Naive thymus-derived CD4-positive, alpha-beta T cell (primary cell): ENCODE measurements around the gene SP4. TPM values are rescaled to one million over a fixed set of nuclear protein-coding genes. Genes with fewer than 3 reads are reported as not detected.

Experiments
- ATAC-seq: fragments of 150-1000 bp; cut with Tn5 transposase; 2 replicates; pipeline ENCODE4 v1.10.0; 2021; ENCODE audit warnings: mild to moderate bottlenecking, moderate library complexity
- CTCF ChIA-PET: fragments of 350-600 bp; sonication (Branson Sonifier 250); formaldehyde crosslinking; loops from one replicate; lab custom pipeline; 2021; ENCODE audit warnings: antibody characterized with exemption; lab: Charles Lee
- POLR2A ChIA-PET: fragments of 350-600 bp; sonication (Branson Sonifier 250); formaldehyde crosslinking; loops from one replicate; lab custom pipeline; 2021; ENCODE audit warnings: antibody characterized with exemption, inconsistent platforms; lab: Charles Lee
- DNase-seq, 9 donors: peaks; one replicate each; pipeline versions ENCODE4 v3.0.0 to v3.0.0-alpha.2; 2020 to 2022; ENCODE audit warnings: mixed read lengths in 1 of 9
- H3K27ac ChIP-seq: one replicate; pipeline ENCODE4 v1.7.0; 2013; ENCODE audit warnings: mild to moderate bottlenecking, low read depth, low read length, moderate library complexity
- H3K27me3 ChIP-seq, 2 donors: one replicate each; pipeline ENCODE4 v1.7.0; 2013; ENCODE audit warnings: low read length in 2 of 2, mild to moderate bottlenecking in 2 of 2, moderate library complexity in 2 of 2; ENCODE audit not compliant: control insufficient read depth in 2 of 2, insufficient read depth in 2 of 2
- H3K36me3 ChIP-seq, 3 experiments: 1 replicate in 2 of 3; 2 replicates in 1 of 3; pipeline ENCODE4 v1.7.0; 2013; ENCODE audit warnings: low read length in 3 of 3, mild to moderate bottlenecking in 3 of 3, moderate library complexity in 1 of 3; ENCODE audit not compliant: insufficient read depth in 3 of 3, control insufficient read depth in 2 of 3
- H3K4me1 ChIP-seq, 2 donors: one replicate each; pipeline ENCODE4 v1.7.0; 2013; ENCODE audit warnings: low read length in 2 of 2, mild to moderate bottlenecking in 2 of 2, moderate library complexity in 1 of 2; ENCODE audit not compliant: control insufficient read depth in 2 of 2, insufficient read depth in 2 of 2
- H3K4me3 ChIP-seq: 2 replicates; pipeline ENCODE4 v1.7.0; 2013; ENCODE audit warnings: mild to moderate bottlenecking, low read length
- H3K9me3 ChIP-seq, 3 experiments: 1 replicate in 2 of 3; 2 replicates in 1 of 3; pipeline ENCODE4 v1.7.0; 2013; ENCODE audit warnings: low read length in 3 of 3; ENCODE audit not compliant: control insufficient read depth in 2 of 3
- H3K27ac Mint-ChIP-seq, 9 donors: one replicate each; pipeline ENCODE4 v1.8.0; 2020 to 2022; ENCODE audit warnings: mixed read lengths in 9 of 9, mild to moderate bottlenecking in 8 of 9, moderate library complexity in 5 of 9, inconsistent platforms in 2 of 9
- H3K27me3 Mint-ChIP-seq, 5 donors: one replicate each; pipeline ENCODE4 v1.8.0; 2021 to 2022; ENCODE audit warnings: mixed read lengths in 5 of 5, mild to moderate bottlenecking in 1 of 5
- H3K36me3 Mint-ChIP-seq, 5 donors: one replicate each; pipeline ENCODE4 v1.8.0; 2020 to 2022; ENCODE audit warnings: mixed read lengths in 5 of 5, mild to moderate bottlenecking in 3 of 5, inconsistent platforms in 1 of 5
- H3K4me1 Mint-ChIP-seq, 7 donors: one replicate each; pipeline ENCODE4 v1.8.0; 2020 to 2022; ENCODE audit warnings: mixed read lengths in 7 of 7, mild to moderate bottlenecking in 3 of 7, inconsistent platforms in 1 of 7
- H3K4me3 Mint-ChIP-seq, 10 donors: one replicate each; pipeline ENCODE4 v1.8.0; 2020 to 2022; ENCODE audit warnings: mild to moderate bottlenecking in 10 of 10, mixed read lengths in 10 of 10, moderate library complexity in 6 of 10, inconsistent platforms in 2 of 10
- H3K9me3 Mint-ChIP-seq, 11 donors: one replicate each; pipeline ENCODE4 v1.8.0; 2020 to 2022; ENCODE audit warnings: mixed read lengths in 11 of 11, mild to moderate bottlenecking in 4 of 11, inconsistent platforms in 1 of 11, moderate library complexity in 1 of 11
- intact Hi-C, 2 donors: fragments of 100-400 bp; cut with micrococcal nuclease; formaldehyde crosslinking; loops; one replicate each; pipeline ENCODE4 v1.15.1; 2023
- polyA plus RNA-seq, 2 donors: library from polyadenylated mRNA; unstranded; fragments of 300-500 nt; fragmentation: Illumina TruSeq; gene quantifications; one replicate each; pipeline ENCODE4 v1.2.3, GENCODE V29; 2021
- total RNA-seq, 6 experiments: library from RNA in 5 of 6; stranded (reverse) in 5 of 6; gene quantifications; 1 replicate in 5 of 6; 2 replicates in 1 of 6; pipeline ENCODE4 v1.2.3 and lab custom pipeline; 2021 to 2026

The SP4 gene
- total and polyA plus RNA-seq, 7 experiments from 2014 or later, result 13.6 to 48.5 (median 43.4) TPM

GRCh38 chr7:21408481-21408820 is 19.4 kb upstream of the SP4 start:
- CTCF ChIA-PET, result no interaction called here
- peaks cover 2 to 39% (median 12%) of the 10 kb centered on the region in 7 donors for H3K4me1 Mint-ChIP-seq
- intact Hi-C loops, result no loop called here

GRCh38 chr7:21412410-21412851 is 15.5 kb upstream of the SP4 start:
- H3K27ac Mint-ChIP-seq, result peak overlapping the region in 6 of 9 donors; percentile 1 to 90 (median 28)
- CTCF ChIA-PET, result interaction anchor here (1.4 kb wide), 1 partner anchor 12 kb away, joined by 5 read pairs; no protein-coding TSS in a partner anchor
- Histone ChIP-seq H3K9me3 (no peaks in the 10 kb centered on the region), H3K4me3 (peak overlapping the region; percentile 6), H3K27ac (no peak overlapping the region), H3K27me3 (no peaks in the 10 kb centered on the region), H3K4me1 (peaks cover 0 to 29% of the 10 kb centered on the region in 2 donors), H3K36me3 (no peaks in the 10 kb centered on the region)
- peaks cover 0 to 22% (median 0%) of the 10 kb centered on the region in 11 donors for H3K9me3 Mint-ChIP-seq
- ATAC-seq, result peak; percentile 72
- peak in 3 of 9 donors; percentile 7 to 23 (median 16) for DNase-seq
- intact Hi-C loops, result loop anchor here in 1 of 2 donors (1.0 to 2.0 kb wide), 3 partner anchors 14 to 57 kb away; no protein-coding TSS in a partner anchor
- H3K4me3 Mint-ChIP-seq, result peak overlapping the region in 3 of 10 donors; percentile 14 to 70 (median 18)
- H3K4me1 Mint-ChIP-seq, result peaks cover 7 to 57% (median 17%) of the 10 kb centered on the region in 7 donors
- peaks cover 0 to 4% (median 0%) of the 10 kb centered on the region in 5 donors for H3K27me3 Mint-ChIP-seq
- POLR2A ChIA-PET, result interaction anchor here (0.8 kb wide), 1 partner anchor 34 kb away, joined by 4 read pairs; no protein-coding TSS in a partner anchor
- H3K36me3 Mint-ChIP-seq, result peaks cover 0 to 38% (median 0%) of the 10 kb centered on the region in 5 donors

More at GRCh38 chr7:21408481-21408820, 19.4 kb upstream of the SP4 start:
- no peak for DNase-seq
- no peak for ATAC-seq
- Mint-ChIP-seq H3K4me3 (no peak overlapping the region), H3K9me3 (peaks cover 0 to 22% (median 3%) of the 10 kb centered on the region in 11 donors), H3K27me3 (peaks cover 0 to 4% (median 0%) of the 10 kb centered on the region in 5 donors), H3K36me3 (peaks cover 0 to 29% (median under 1%) of the 10 kb centered on the region in 5 donors), H3K27ac (no peak overlapping the region)
- Histone ChIP-seq H3K27ac (no peak overlapping the region), H3K9me3 (no peaks in the 10 kb centered on the region), H3K4me1 (peaks cover 0 to 24% of the 10 kb centered on the region in 2 donors), H3K27me3 (no peaks in the 10 kb centered on the region), H3K4me3 (no peak overlapping the region), H3K36me3 (no peaks in the 10 kb centered on the region)
- POLR2A ChIA-PET, result interaction anchor here (0.8 kb wide), 1 partner anchor 12 kb away, joined by 3 read pairs; no protein-coding TSS in a partner anchor

- POLR2A ChIA-PET, result no interaction called here
These were observed 14.9 kb upstream of the SP4 start for GRCh38 chr7:21412957-21413356.

DNA sequence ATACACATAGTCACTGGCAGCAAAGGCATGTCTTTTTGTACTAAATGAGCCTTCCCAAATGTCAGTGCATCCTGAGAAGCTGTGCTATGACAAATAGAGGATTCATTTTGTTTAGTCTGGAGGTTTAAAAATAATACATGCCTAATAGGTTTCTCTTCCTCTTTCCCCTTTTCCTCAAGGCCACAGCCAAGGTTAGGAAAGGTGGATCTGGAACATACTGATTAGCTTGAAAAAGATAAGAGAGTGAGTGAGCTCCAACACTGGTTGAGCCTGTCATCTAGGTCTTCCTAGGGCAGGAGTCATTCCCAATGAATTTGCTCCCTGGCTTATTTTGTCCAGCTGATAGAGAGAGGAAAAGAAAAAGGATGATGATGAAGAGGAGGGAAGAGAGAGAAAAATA is 14.4 kb upstream of the SP4 start:
- POLR2A ChIA-PET, result no interaction called here
- peaks cover 0 to 33% (median 3%) of the 10 kb centered on the region in 5 donors for H3K36me3 Mint-ChIP-seq
- peak overlapping the region in 1 of 10 donors; percentile 70 for H3K4me3 Mint-ChIP-seq
- H3K27ac Mint-ChIP-seq, result peak overlapping the region in 2 of 9 donors; percentile 47 to 90
- Histone ChIP-seq H3K4me1 (peaks cover 0 to 29% of the 10 kb centered on the region in 2 donors), H3K36me3 (no peaks in the 10 kb centered on the region), H3K27ac (no peak overlapping the region), H3K27me3 (no peaks in the 10 kb centered on the region), H3K9me3 (no peaks in the 10 kb centered on the region), H3K4me3 (no peak overlapping the region)
- no peak for DNase-seq
- peaks cover 0 to 19% (median 0%) of the 10 kb centered on the region in 11 donors for H3K9me3 Mint-ChIP-seq
- CTCF ChIA-PET, result interaction anchor here (1.4 kb wide), 1 partner anchor 13 kb away, joined by 5 read pairs; no protein-coding TSS in a partner anchor
- intact Hi-C loops, result loop anchor here in 1 of 2 donors (2.0 kb wide), 2 partner anchors 13 to 31 kb away; no protein-coding TSS in a partner anchor
- peaks cover 0 to 10% (median 3%) of the 10 kb centered on the region in 5 donors for H3K27me3 Mint-ChIP-seq
- ATAC-seq, result no peak
- H3K4me1 Mint-ChIP-seq, result peaks cover 7 to 52% (median 17%) of the 10 kb centered on the region in 7 donors

More at GRCh38 chr7:21412957-21413356, 14.9 kb upstream of the SP4 start:
- H3K27ac Mint-ChIP-seq, result peak overlapping the region in 6 of 9 donors; percentile 1 to 90 (median 28)
- peaks cover 0 to 10% (median 3%) of the 10 kb centered on the region in 5 donors for H3K27me3 Mint-ChIP-seq
- H3K4me1 Mint-ChIP-seq, result peaks cover 7 to 56% (median 17%) of the 10 kb centered on the region in 7 donors
- peaks cover 0 to 21% (median 0%) of the 10 kb centered on the region in 11 donors for H3K9me3 Mint-ChIP-seq
- H3K4me3 Mint-ChIP-seq, result peak overlapping the region in 3 of 10 donors; percentile 10 to 70 (median 18)
- Histone ChIP-seq H3K27ac (no peak overlapping the region), H3K4me3 (no peak overlapping the region), H3K36me3 (no peaks in the 10 kb centered on the region), H3K27me3 (no peaks in the 10 kb centered on the region), H3K9me3 (no peaks in the 10 kb centered on the region), H3K4me1 (peaks cover 0 to 29% of the 10 kb centered on the region in 2 donors)
- intact Hi-C loops, result loop anchor here in 1 of 2 donors (1.0 to 2.0 kb wide), 3 partner anchors 14 to 58 kb away; no protein-coding TSS in a partner anchor
- CTCF ChIA-PET, result interaction anchor here (1.4 kb wide), 1 partner anchor 13 kb away, joined by 5 read pairs; no protein-coding TSS in a partner anchor
- peaks cover 0 to 37% (median 3%) of the 10 kb centered on the region in 5 donors for H3K36me3 Mint-ChIP-seq
- ATAC-seq (no peak), DNase-seq (no peak)

GRCh38 chr7:21414795-21415393 is 13.0 kb upstream of the SP4 start:
- H3K9me3 ChIP-seq, result no peaks in the 10 kb centered on the region
- no peak overlapping the region for H3K27ac Mint-ChIP-seq

DNA sequence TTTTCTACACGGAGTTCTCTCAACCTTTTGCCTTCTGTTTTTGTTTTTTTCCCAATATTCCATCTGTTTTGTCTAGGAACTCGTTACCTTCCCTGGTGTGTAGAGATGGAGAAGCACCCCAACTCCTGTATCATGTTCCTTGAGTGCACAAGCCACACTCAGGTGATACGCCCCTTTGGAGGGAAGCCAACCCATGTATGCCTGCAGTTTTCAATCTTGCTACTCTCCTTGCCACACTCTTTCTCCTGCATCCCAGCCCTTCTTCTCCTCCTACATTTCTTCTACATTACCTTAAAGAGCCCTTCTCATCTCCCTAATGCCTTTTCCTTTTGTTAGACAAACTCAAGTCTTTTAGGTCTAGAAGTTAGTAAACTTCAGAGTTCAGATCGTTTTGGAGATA is 10.2 kb upstream of the SP4 start:
- H3K4me3 ChIP-seq, result no peak overlapping the region
- ChIA-PET POLR2A (no interaction called here), CTCF (no interaction called here)
- H3K27me3 Mint-ChIP-seq, result peaks cover 0 to 10% (median 0%) of the 10 kb centered on the region in 5 donors
- intact Hi-C loops, result no loop called here
- peak overlapping the region in 1 of 9 donors; percentile 7 for H3K27ac Mint-ChIP-seq
- peaks cover 4 to 38% (median 10%) of the 10 kb centered on the region in 7 donors for H3K4me1 Mint-ChIP-seq
- H3K27me3 ChIP-seq, result no peaks in the 10 kb centered on the region
- H3K4me3 Mint-ChIP-seq, result no peak overlapping the region
- no peak for DNase-seq
- no peaks in the 10 kb centered on the region for H3K36me3 ChIP-seq
- peaks cover 0 to 16% (median 0%) of the 10 kb centered on the region in 11 donors for H3K9me3 Mint-ChIP-seq
- no peak overlapping the region for H3K27ac ChIP-seq
- H3K9me3 ChIP-seq, result no peaks in the 10 kb centered on the region
- ATAC-seq, result no peak
- H3K4me1 ChIP-seq, result peaks cover 0 to 13% of the 10 kb centered on the region in 2 donors
- peaks cover 0 to 25% (median 3%) of the 10 kb centered on the region in 5 donors for H3K36me3 Mint-ChIP-seq

More at GRCh38 chr7:21414795-21415393, 13.0 kb upstream of the SP4 start:
- no peaks in the 10 kb centered on the region for H3K27me3 ChIP-seq
- Mint-ChIP-seq H3K27me3 (peaks cover 0 to 10% (median 1%) of the 10 kb centered on the region in 5 donors), H3K9me3 (peaks cover 0 to 16% (median 0%) of the 10 kb centered on the region in 11 donors), H3K4me3 (no peak overlapping the region), H3K4me1 (peaks cover 7 to 52% (median 17%) of the 10 kb centered on the region in 7 donors), H3K36me3 (peaks cover 0 to 30% (median 3%) of the 10 kb centered on the region in 5 donors)
- CTCF ChIA-PET, result no interaction called here
- DNase-seq (no peak), ATAC-seq (no peak)
- H3K4me1 ChIP-seq, result peaks cover 0 to 29% of the 10 kb centered on the region in 2 donors
- H3K27ac ChIP-seq, result no peak overlapping the region
- POLR2A ChIA-PET, result no interaction called here
- no peaks in the 10 kb centered on the region for H3K36me3 ChIP-seq
- H3K4me3 ChIP-seq, result no peak overlapping the region
- intact Hi-C loops, result no loop called here
